HL-60 (cell line): ENCODE data around the gene CTNND1.

Experiments used
- DNase-seq, 2 experiments: peaks; one replicate each; pipeline ENCODE4 v3.0.0-alpha.2; 2010 to 2020; ENCODE audit warnings: low read depth in 1 of 2, low spot score in 1 of 2
- H3K27ac ChIP-seq: fragments of 250-450 bp; sonication (Bioruptor Pico); replicated peaks from 2 replicates; pipeline ENCODE4 v1.5.1; 2020; ENCODE audit warnings: mild to moderate bottlenecking, moderate library complexity
- H3K27me3 ChIP-seq: fragments of 250-450 bp; sonication (Bioruptor Pico); 2 replicates; pipeline ENCODE4 v1.5.1; 2021; ENCODE audit warnings: mild to moderate bottlenecking, moderate library complexity; ENCODE audit not compliant: insufficient read depth, poor library complexity, severe bottlenecking
- H3K4me3 ChIP-seq: replicated peaks from 2 replicates; pipeline ENCODE4 v1.5.1; 2011; ENCODE audit warnings: mild to moderate bottlenecking, control low read depth, low read length; ENCODE audit not compliant: insufficient read depth
- CTCF ChIP-seq: IDR thresholded peaks from one replicate; pipeline ENCODE4 v1.5.1; 2011; ENCODE audit warnings: low read length, control low read depth, inconsistent platforms; ENCODE audit not compliant: insufficient read depth
- GABPA ChIP-seq: IDR thresholded peaks from 2 replicates; pipeline ENCODE4 v1.6.1; 2012; ENCODE audit warnings: low read depth
- POLR2AphosphoS5 ChIP-seq: IDR thresholded peaks from 2 replicates; pipeline ENCODE4 v1.6.1; 2012; ENCODE audit warnings: low read depth
- REST ChIP-seq: IDR thresholded peaks from 2 replicates; pipeline ENCODE4 v1.6.1; 2012; ENCODE audit warnings: low read depth; ENCODE audit not compliant: insufficient replicate concordance
- SPI1 ChIP-seq: IDR thresholded peaks from 2 replicates; pipeline ENCODE4 v1.6.1; 2012; ENCODE audit warnings: low read depth, mild to moderate bottlenecking, borderline replicate concordance

Gene CTNND1

GRCh38 chr11:57801183-57801485, 39.5 kb downstream of the CTNND1 start:
- TF ChIP-seq GABPA (no peak), POLR2AphosphoS5 (no peak)
- no peak overlapping the region for H3K4me3 ChIP-seq
- no peak for DNase-seq
- H3K27me3 ChIP-seq: no peaks in the 10 kb centered on the region
- H3K27ac ChIP-seq: no peak overlapping the region

GRCh38 chr11:57802411-57802810, 40.8 kb downstream of the CTNND1 start:
- no peak for DNase-seq
- no peaks in the 10 kb centered on the region for H3K27me3 ChIP-seq
- no peak overlapping the region for H3K27ac ChIP-seq
- H3K4me3 ChIP-seq: no peak overlapping the region
- TF ChIP-seq SPI1 (no peak), CTCF (no peak), POLR2AphosphoS5 (no peak), REST (no peak), GABPA (no peak)

GRCh38 chr11:57804466-57804865, 42.9 kb downstream of the CTNND1 start:
- TF ChIP-seq REST (no peak), POLR2AphosphoS5 (no peak), SPI1 (no peak), CTCF (no peak), GABPA (no peak)
- Histone ChIP-seq H3K27me3 (no peaks in the 10 kb centered on the region), H3K27ac (no peak overlapping the region), H3K4me3 (no peak overlapping the region)
- DNase-seq: no peak

GRCh38 chr11:57805780-57806179, 44.2 kb downstream of the CTNND1 start:
- TF ChIP-seq SPI1 (no peak), REST (no peak), GABPA (no peak), CTCF (no peak), POLR2AphosphoS5 (no peak)
- no peak overlapping the region for H3K27ac ChIP-seq
- H3K27me3 ChIP-seq: no peaks in the 10 kb centered on the region
- no peak for DNase-seq
- H3K4me3 ChIP-seq: no peak overlapping the region
